GM19025 (cell line): ENCODE measurements around the gene SOX6.

Source experiments
- ATAC-seq: cut with Tn5 transposase; IDR thresholded peaks from one replicate; pipeline ENCODE4 v1.9.1; 2021; ENCODE audit warnings: mild to moderate bottlenecking, low read depth, moderate library complexity; ENCODE audit not compliant: unreplicated experiment

SOX6 gene

GRCh38 chr11:15977116-15977515 lies 379.2 kb downstream of the SOX6 start:
- no peak for ATAC-seq

- ATAC-seq: no peak
Measured at GRCh38 chr11:15976433-15977045, 379.8 kb downstream of the SOX6 start.

GRCh38 chr11:15975742-15976141 lies 380.6 kb downstream of the SOX6 start:
- ATAC-seq: no peak

- no peak for ATAC-seq
Measured at GRCh38 chr11:15972838-15973237, 383.5 kb downstream of the SOX6 start.

GRCh38 chr11:15971215-15971546 lies 385.2 kb downstream of the SOX6 start:
- ATAC-seq: no peak

- no peak for ATAC-seq
Measured at GRCh38 chr11:15970506-15971214, 385.7 kb downstream of the SOX6 start.

GRCh38 chr11:15969701-15970329 lies 386.5 kb downstream of the SOX6 start:
- ATAC-seq: no peak

GRCh38 chr11:15969281-15969680 lies 387.1 kb downstream of the SOX6 start:
- ATAC-seq: peak; percentile 56

- ATAC-seq: no peak
Measured at GRCh38 chr11:15968461-15969130, 387.8 kb downstream of the SOX6 start.

GRCh38 chr11:15967966-15968365 lies 388.4 kb downstream of the SOX6 start:
- no peak for ATAC-seq

- ATAC-seq: no peak
Measured at GRCh38 chr11:15967166-15967565, 389.2 kb downstream of the SOX6 start.

- ATAC-seq: no peak
Measured at GRCh38 chr11:15965562-15966250, 390.6 kb downstream of the SOX6 start.

GRCh38 chr11:15963266-15963665 lies 393.1 kb downstream of the SOX6 start:
- no peak for ATAC-seq

- ATAC-seq: no peak
Measured at GRCh38 chr11:15958910-15959309, 397.4 kb downstream of the SOX6 start.

- no peak for ATAC-seq
Measured at GRCh38 chr11:15957234-15957633, 399.1 kb downstream of the SOX6 start.

- no peak for ATAC-seq
Measured at GRCh38 chr11:15956302-15956701, 400.0 kb downstream of the SOX6 start.

- ATAC-seq: no peak
Measured at GRCh38 chr11:15955595-15955994, 400.8 kb downstream of the SOX6 start.

GRCh38 chr11:15947681-15948648 lies 408.4 kb downstream of the SOX6 start:
- no peak for ATAC-seq

- ATAC-seq: no peak
Measured at GRCh38 chr11:15945726-15946125, 410.6 kb downstream of the SOX6 start.

GRCh38 chr11:15944460-15944859 lies 411.9 kb downstream of the SOX6 start:
- ATAC-seq: no peak
